ENCODE results near the gene PEAK3.
A peak's percentile ranks its signal among the peaks of the same experiment; 100 is the strongest.

The PEAK3 gene

DNA sequence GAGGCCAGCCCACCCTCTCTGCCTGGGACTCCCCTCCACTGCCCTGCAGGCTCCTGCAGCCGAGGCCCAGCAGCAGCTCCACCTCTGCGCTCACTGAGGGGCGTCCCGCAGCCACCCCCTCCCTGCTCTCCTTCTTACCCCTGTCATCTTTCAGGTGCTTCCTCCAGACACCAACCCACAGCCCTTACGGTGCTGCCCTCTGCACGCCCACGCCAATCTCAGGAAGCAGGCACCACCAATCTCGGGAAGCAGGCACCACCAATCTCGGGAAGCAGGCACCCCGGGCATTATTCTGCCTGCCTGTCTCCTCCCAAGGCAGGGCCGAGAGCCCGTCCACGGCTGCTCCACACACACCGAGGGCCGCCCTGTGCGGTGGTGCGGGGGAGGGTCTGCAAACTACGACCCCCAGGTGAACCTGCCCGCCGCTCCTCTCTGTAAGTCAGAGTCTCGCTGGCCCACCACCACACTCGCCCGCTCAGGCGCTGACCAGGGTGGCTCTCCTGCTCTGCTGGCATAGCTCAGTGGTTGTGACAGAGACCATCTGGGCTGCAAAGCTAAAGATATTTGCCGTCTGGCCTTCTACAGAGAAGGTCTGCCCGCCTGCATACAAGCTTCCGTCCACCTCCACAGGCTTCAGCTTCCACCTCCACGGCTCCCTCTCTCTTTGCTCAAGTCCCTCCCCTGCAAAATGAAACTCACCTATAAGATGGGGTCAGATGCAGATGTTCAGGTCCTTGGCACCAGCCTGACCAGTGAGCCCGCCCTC is 43.5 kb upstream of the PEAK3 start:
- Histone ChIP-seq H4K20me1 (ENCODE audit: insufficient read depth, low read length) (no peaks in the 10 kb centered on the region), H3K79me2 (ENCODE audit: insufficient read depth, low read length) (peaks cover 15% of the 10 kb centered on the region), H3K36me3 (ENCODE audit: insufficient read depth, low read length) (peaks cover 49% of the 10 kb centered on the region), H3K9me2 (ENCODE audit: low read depth, low read length) (no peaks in the 10 kb centered on the region), H3K4me1 (ENCODE audit: insufficient read depth, low read length, severe bottlenecking) (peaks cover 55% of the 10 kb centered on the region), H2AFZ (ENCODE audit: low read length) (no peak overlapping the region), H3K4me3 (ENCODE audit: low read depth, low read length, poor library complexity, severe bottlenecking) (peak overlapping the region; percentile 49), H3K9ac (ENCODE audit: low read length) (peak overlapping the region; percentile 42; the same call in 1 of the 2 replicates), H3K27me3 (ENCODE audit: insufficient read depth, low read length) (no peaks in the 10 kb centered on the region), H3K9me3 (ENCODE audit: low read length) (no peaks in the 10 kb centered on the region), H3F3A (ENCODE audit: insufficient read depth, low read length) (no peaks in the 10 kb centered on the region), H3K27ac (ENCODE audit: low read depth, low read length, poor library complexity, severe bottlenecking) (peak overlapping the region; percentile 92), H3K4me2 (ENCODE audit: low read length) (peak overlapping the region; percentile 70)
- TF ChIP-seq, protein P1, sequence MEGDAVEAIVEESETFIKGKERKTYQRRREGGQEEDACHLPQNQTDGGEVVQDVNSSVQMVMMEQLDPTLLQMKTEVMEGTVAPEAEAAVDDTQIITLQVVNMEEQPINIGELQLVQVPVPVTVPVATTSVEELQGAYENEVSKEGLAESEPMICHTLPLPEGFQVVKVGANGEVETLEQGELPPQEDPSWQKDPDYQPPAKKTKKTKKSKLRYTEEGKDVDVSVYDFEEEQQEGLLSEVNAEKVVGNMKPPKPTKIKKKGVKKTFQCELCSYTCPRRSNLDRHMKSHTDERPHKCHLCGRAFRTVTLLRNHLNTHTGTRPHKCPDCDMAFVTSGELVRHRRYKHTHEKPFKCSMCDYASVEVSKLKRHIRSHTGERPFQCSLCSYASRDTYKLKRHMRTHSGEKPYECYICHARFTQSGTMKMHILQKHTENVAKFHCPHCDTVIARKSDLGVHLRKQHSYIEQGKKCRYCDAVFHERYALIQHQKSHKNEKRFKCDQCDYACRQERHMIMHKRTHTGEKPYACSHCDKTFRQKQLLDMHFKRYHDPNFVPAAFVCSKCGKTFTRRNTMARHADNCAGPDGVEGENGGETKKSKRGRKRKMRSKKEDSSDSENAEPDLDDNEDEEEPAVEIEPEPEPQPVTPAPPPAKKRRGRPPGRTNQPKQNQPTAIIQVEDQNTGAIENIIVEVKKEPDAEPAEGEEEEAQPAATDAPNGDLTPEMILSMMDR (IDR thresholded peaks at IDR 0.05; ENCODE audit: low read length) = no peak
- TF ChIP-seq EZH2 (IDR thresholded peaks at IDR 0.05; ENCODE audit: borderline replicate concordance, low read length) = no peak

DNA sequence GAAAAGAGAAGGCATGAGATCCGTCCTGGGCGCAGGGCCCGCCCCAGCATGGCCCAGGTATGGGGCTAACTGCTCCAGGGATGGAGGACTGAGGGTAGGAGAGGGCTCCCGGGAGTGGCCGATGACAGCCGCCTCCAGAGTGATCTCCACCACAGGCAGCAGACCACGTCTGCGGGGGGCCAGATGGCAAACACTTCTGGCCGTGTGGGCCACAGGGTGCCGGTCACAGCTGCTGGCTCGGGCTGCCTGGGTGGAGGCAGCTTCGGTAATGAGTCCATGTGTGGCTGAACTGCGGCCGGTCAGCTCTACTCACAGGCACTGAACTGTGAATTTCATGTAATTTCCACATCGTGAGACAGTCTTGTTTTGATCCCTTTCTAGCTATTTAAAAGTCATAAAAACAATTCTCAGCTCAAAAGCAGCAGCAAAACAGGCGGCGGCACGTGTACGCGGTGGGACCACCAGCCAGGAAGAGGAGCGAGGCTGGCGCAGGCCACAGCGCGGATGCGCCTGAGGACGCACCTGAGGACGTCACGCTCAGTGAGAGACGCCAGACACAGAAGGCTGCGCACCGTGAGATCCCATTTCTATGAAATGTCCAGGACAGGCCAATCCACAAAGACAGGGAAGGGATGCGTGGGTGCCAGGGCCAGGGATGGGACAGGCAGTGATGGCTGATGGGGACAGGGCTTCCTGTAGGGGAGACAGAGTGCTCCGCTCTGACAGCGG is 42.4 kb upstream of the PEAK3 start:
- Histone ChIP-seq H3F3A (ENCODE audit: insufficient read depth, low read length) (no peaks in the 10 kb centered on the region), H3K27ac (ENCODE audit: low read depth, low read length, poor library complexity, severe bottlenecking) (peak overlapping the region; percentile 92), H3K4me3 (ENCODE audit: low read depth, low read length, poor library complexity, severe bottlenecking) (peak overlapping the region; percentile 49), H2AFZ (ENCODE audit: low read length) (no peak overlapping the region), H3K36me3 (ENCODE audit: insufficient read depth, low read length) (peaks cover 49% of the 10 kb centered on the region), H4K20me1 (ENCODE audit: insufficient read depth, low read length) (no peaks in the 10 kb centered on the region), H3K4me2 (ENCODE audit: low read length) (peak overlapping the region; percentile 70), H3K79me2 (ENCODE audit: insufficient read depth, low read length) (peaks cover 14% of the 10 kb centered on the region), H3K9ac (ENCODE audit: low read length) (peak overlapping the region; percentile 42; the same call in 1 of the 2 replicates), H3K9me3 (ENCODE audit: low read length) (no peaks in the 10 kb centered on the region), H3K4me1 (ENCODE audit: insufficient read depth, low read length, severe bottlenecking) (peaks cover 50% of the 10 kb centered on the region), H3K27me3 (ENCODE audit: insufficient read depth, low read length) (no peaks in the 10 kb centered on the region), H3K9me2 (ENCODE audit: low read depth, low read length) (no peaks in the 10 kb centered on the region)
- TF ChIP-seq EZH2 (IDR thresholded peaks at IDR 0.05; ENCODE audit: borderline replicate concordance, low read length) = no peak
- TF ChIP-seq, protein P1 (IDR thresholded peaks at IDR 0.05; ENCODE audit: low read length) = no peak

DNA sequence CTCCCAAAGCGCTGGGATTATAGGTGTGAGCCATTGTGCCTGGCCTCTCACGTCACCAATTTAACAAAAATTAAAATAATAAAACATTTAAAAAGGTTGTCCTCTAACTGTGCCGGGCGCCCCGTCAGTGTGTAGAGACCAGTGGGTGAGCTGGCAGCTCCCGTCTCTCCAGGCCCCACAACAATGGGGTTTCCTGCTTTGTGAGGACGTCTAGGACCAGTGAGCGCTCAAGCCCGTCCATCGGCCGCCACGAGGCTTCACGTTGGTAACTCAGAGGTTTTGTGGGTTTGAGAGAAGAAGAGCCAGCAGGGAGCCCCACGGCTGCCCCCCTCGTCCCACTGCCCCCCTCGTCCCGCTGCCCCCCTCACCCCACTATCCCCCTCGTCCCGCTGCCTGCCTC is 41.7 kb upstream of the PEAK3 start:
- Histone ChIP-seq H3K9ac (ENCODE audit: low read length) (peak overlapping the region; percentile 42; the same call in 1 of the 2 replicates), H3K79me2 (ENCODE audit: insufficient read depth, low read length) (0 out of 2 replicates have a peak, but pooled peaks cover 7% of the 10 kb centered on the region), H3K4me1 (ENCODE audit: insufficient read depth, low read length, severe bottlenecking) (peaks cover 53% of the 10 kb centered on the region), H3K9me2 (ENCODE audit: low read depth, low read length) (no peaks in the 10 kb centered on the region), H3K9me3 (ENCODE audit: low read length) (no peaks in the 10 kb centered on the region), H2AFZ (ENCODE audit: low read length) (no peak overlapping the region), H3K4me3 (ENCODE audit: low read depth, low read length, poor library complexity, severe bottlenecking) (peak overlapping the region; percentile 49), H3F3A (ENCODE audit: insufficient read depth, low read length) (no peaks in the 10 kb centered on the region), H3K36me3 (ENCODE audit: insufficient read depth, low read length) (peaks cover 49% of the 10 kb centered on the region), H3K27me3 (ENCODE audit: insufficient read depth, low read length) (no peaks in the 10 kb centered on the region), H4K20me1 (ENCODE audit: insufficient read depth, low read length) (no peaks in the 10 kb centered on the region), H3K27ac (ENCODE audit: low read depth, low read length, poor library complexity, severe bottlenecking) (peak overlapping the region; percentile 92), H3K4me2 (ENCODE audit: low read length) (peak overlapping the region; percentile 70; the same call in 1 of the 2 replicates)
- TF ChIP-seq, protein P1 (IDR thresholded peaks at IDR 0.05; ENCODE audit: low read length) = no peak
- TF ChIP-seq EZH2 (IDR thresholded peaks at IDR 0.05; ENCODE audit: borderline replicate concordance, low read length) = no peak

Measured in OCI-LY1 (cell line).